Measurements from ENCODE around the gene PAM.

The PAM gene

DNA sequence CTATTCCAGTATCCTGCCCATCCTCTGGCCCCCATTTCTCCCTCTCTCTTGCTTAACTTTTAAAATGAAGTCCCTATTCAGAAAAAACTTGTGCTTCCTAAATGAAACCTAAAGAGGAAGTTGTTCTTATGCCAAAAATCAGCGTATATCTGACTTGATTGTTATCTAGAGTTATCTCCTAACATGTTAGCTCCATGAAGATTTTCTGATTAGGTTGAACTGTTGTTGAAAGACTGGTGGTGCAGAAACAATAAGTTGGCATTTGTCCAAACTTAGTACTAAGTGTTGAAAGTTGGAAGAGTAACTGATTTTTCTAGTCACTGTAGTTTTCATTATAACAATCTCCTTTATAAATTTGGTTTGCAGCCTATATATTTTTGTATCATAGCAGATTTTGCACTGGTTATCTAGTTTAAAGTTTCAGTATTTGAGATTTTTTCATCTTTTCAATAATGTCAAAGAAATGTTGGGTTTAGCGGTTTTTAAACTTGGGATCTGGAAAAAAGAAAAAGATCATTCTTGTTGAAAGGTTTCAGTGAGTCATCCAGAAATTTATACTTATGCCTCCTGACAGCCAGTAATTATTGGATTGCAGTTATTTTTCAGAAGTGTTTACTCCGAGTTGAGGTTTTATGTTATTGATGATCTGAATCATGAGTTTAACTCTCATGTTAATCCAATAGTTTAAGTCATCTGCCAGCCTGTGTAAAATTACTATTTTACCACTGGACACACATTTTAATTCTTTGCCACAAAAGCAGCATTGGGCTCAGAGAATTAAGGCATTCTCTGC lies 60.6 kb downstream of the PAM start:
- no peak for DNase-seq

DNA sequence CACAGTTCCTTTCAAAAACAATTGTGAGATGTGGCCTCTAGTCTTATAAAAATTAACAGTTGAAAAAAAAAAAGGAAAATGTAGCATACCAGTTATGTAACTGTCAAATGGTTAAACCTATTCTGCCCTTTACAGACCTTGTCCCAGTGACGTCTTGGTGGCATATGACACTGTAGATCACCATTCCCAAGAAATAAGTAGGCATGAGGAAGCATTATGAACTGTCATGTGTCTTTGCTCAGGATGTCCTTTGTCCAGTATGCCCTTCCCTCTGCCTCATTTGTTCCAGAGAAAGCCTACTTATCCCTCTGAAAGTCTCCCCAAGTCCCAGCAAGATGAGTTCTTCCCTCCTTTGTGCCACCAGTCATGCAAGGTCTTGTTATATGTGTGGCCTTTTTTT lies 63.2 kb downstream of the PAM start:
- DNase-seq = no peak

DNA sequence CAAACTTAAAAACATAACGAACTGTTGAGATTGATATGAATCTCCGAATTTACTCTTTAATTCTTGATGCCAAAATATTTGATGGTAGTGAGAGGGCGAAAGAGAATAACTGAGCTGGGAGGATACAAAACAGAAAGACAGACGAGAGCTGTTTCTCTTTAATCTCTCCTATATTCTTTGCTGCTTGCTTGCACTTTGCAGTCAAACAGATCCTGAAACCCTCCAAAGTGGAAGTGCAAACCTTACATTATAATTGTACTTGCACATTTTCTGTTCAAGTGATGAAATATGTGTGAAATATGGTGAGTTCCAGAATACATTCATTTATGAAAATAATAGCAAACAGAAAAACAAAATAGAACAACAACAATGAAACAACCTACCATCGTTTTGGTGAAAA lies 63.8 kb downstream of the PAM start:
- no peak for DNase-seq

DNA sequence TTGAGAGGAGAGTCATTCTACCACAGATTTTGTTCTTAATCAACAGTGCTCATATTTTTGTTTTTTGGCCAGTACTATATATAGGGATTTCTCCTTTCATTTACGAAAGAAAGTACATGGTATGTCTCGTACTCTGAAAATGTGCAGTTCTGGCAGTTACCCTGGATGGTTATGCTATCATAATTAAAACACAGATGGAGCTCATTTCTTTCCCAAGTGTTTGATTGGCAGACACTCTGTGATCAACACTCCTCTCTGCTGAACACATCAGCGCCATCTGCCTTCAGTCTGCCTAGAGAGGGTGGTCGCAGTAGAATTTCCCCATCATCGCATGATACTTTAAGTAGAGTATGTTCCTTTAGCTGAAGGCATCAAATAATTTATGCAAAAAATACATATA lies 64.5 kb downstream of the PAM start:
- DNase-seq = no peak

DNA sequence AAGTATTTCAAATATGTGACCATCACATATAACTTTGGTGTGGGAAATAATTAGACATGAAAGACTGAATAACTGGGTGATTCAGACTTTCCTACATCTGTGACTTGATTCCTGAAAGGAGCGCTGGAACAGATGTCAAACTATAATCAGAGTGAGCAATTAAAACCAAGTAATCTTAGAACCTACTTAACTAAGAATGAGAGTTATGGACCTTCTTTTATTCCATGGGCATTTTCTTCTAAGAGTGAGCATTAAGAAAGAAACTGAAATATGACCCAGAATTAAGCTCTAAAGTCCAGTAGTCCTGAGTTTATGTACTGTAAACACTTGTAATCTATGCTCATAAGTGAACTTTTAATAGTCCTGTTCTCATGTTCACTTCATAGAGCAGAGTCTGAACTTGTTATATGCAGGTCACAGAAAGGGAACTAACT lies 68.4 kb downstream of the PAM start:
- no peak for DNase-seq

DNA sequence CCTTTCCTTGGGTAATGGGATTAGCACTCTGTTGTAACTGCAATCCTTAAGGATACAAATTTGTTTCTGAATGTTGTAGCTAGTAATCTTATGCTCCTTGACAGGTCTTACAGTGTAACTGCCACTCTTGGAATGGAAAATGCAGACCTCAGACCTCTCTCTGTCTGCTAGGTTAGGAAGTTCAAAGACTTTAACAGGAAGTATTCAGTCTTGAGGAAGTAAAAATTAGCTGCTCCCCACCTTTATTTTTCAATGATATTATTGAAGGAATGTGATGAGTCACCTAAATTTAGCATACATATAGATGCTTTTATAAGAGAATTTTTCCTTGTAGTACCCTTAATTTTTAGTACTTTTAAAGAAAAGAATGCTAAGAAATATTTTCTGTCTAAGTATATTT lies 71.5 kb downstream of the PAM start:
- DNase-seq = no peak

DNA sequence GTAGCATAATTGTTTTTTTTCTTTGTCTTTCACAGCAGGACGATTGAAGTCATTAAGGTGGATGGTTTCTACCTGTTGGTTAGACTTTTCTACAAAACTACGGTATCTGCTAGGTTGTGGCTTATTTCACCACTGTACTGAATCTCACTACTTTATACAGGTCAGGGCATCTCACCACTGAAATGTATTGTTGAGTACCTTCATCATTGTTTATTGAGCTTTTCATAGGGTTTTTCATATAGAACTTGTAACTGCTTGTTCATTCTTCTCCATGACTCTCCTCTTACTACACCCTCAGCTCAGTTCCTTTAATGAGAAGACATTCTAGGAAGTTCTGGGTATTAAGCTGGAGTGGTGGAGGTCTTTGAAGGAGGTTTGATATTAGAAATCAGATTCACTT lies 75.1 kb downstream of the PAM start:
- DNase-seq = no peak

DNA sequence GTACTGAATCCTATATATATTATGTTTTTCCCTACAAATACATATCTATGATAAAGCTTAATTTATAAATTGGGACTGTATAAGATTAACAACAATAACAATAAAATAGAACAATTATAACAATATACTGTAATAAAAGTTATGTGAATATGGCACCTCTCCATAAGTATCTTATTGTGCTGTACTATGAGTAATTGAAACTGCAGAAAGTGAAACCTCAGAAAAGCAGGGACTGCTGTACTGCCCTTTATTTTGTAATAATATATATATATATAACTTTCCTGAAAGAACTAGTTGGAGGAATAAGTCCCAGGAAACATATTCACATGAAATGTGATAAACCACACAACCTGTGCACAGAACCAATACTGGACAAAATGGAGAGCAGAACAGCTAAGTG lies 77.3 kb downstream of the PAM start:
- DNase-seq = no peak

DNA sequence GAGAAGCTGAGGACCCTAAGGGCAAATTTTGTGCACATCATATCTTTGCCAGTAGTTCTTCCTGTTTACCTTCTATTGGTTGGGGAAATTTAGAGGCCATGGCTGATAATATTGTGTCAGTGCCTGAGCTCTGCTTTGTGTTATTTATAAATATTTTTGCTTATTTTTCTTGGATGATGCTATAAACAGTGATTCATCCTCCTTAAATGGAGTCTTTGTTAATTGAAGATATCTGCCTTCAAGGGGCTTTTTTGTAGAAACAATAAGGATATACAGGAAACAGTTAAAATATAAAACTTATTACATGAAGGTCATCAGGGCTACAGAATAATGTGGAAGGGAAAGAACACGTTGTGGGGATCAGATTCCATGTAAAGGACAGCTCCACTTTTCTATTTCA lies 78.0 kb downstream of the PAM start:
- DNase-seq = no peak

DNA sequence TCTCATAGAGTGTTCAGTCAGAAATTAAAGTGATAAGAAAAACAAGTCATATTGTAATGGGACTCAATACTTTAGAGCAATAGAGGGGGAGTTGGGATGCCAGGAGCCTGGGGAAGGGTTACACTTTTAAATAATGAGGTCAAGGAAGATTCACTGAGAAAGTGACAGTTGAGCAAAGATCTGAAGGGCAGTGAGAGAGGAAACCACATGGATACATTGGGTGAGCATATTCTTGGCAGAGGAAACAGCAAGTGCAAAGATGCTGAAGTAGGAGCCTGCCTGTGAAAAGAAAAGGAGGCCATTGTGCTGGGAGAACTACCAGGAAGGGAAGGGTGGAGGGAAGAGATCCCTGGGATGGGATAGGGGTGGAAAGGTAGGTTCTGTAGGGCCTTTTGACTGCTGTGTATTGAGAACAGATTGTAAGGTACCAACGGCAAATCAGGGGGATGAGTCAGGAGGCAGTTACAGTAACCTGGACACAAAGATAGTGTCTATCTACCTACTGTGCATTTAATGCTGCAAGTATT lies 79.4 kb downstream of the PAM start:
- DNase-seq = no peak

DNA sequence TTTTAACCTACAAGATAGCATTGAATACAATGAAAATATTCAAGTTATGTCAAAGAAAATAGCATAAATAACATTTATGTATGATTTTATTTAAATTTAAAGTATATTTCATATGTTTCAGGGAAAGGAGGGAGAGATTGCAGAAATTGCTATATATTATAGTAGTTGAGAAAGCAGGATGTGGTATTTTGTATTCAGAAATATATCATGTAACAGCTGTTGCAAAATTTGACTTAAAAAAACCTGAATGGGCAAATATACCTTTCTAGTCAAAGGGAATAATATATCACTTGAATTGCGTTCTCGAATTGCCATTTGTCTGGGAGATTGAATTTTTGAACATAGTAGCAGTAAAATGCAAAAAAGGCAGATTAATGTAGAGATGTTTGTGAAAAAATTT lies 80.6 kb downstream of the PAM start:
- DNase-seq = no peak

DNA sequence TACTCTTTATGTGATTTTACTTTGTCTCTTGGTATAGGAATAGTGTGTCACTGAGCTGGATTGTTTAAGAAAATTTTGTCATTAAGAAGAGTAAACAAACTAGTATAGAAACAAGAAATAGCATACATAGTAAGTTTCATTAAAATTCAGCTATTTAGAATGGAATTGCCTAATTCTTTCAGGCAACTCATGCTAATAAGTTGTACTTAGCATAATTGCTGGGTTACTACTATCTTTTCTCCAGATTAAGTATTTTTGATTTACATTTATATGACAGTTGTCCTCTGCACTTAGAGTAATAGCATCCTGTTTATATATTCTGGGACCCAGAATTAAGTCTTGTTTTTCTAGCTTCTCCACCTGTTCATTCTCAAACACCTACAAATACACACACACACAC lies 85.9 kb downstream of the PAM start:
- DNase-seq = no peak

DNA sequence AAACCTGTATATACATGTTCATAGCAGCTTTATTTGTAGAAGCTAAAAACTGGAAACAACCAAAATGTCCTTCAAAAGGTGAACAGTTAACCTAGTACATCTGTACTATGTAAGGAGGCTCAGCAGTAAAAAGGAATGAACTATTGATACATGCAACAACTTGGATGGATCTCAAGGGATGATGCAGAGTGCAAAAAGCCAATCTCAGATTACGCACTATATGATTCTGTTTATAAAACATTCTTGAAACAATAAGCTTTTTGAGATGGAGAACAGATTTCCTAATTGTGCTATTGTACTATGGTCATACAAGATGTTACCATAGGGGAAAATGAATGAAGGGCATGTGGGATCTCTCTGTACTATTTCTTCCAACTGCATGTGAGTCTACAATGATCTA lies 88.9 kb downstream of the PAM start:
- DNase-seq = no peak

DNA sequence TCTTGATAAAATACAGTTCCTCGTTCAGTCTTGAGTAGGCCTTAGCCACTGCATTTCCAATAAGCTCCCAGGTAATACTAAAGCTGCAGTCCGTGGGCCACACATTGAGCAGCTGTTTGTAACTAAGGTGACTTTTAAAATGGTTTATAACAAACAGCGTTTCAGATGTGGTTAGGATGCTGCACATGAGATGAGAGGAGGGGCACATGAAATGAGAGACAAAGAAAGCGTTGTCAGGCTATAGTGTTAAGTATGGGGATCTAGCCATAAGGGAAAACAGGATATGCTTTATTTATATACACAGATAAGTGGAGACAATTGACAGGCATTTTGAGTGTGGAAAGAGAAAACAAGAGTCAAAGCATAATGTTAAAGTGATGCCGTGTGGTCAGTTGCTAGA lies 89.9 kb downstream of the PAM start:
- DNase-seq = no peak

DNA sequence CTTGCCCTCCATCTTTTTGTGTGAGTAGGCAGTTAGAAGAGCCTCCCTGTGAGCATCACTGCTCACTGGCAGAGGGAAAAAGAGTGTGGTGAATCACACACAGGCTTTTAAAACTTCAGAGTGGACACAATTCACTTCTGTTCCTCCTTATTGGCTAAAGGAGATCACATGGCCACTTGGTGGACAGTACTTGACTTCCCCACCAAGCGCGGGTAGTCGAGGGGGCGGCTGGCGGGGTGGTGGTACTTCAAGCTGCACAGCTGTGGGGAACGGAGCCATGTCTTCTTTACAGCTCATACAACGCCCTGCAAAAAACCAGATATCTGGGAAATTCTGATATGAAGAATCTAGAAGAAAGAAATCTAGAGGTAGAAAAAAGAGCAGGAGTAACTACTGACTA lies 95.4 kb downstream of the PAM start:
- DNase-seq = no peak

DNA sequence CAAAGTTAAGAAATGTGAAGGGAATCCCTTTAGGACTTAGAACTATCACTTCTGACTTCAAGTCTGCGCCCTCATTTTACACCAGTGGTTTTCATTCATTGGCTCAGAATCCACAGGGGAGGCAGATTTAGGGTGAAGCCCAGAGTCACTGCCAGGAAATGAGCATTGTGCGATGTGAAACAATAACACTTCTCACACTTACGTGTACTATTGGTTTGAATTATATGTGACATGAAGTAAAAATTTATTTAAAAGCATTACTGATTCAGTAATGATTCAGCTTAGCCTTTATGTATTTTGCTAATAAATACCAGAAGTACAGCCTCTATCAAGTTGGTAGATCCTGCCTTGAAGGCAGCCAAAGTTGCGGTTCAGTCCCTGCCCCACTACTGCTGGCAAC lies 98.6 kb downstream of the PAM start:
- DNase-seq = peak; percentile 4

DNA sequence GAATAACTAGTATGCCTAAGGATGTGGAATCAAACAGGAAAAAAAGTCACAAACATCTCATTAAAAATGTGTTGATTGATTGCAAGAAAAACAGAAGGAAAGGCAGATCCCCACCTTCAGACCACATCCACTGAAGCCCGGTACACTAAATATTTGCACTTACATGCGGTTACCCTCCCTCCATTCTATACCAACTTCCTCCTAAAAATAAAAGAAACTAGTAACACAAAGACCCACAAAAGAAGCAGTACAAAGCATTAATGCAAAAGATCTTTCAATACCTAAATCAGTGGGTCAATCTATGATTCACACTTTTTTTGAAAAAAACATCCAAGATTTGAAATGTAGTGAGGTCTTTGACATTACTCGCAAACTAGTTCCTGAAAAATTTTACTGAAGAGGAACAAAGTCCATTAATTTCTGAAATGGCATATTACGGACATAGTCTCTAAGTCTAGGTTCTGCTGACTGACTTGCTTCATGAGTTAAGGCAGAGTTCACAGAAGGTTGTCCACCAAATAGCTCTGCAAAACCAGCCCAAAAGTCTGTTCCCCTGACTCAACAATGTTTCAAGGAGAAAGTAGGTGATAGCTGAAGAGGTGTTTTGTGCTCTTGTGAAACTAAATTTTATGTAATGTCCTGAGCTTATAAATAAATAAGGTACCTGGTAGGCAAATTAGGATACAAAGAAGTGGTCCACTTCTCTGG lies 100.7 kb downstream of the PAM start:
- no peak for DNase-seq

DNA sequence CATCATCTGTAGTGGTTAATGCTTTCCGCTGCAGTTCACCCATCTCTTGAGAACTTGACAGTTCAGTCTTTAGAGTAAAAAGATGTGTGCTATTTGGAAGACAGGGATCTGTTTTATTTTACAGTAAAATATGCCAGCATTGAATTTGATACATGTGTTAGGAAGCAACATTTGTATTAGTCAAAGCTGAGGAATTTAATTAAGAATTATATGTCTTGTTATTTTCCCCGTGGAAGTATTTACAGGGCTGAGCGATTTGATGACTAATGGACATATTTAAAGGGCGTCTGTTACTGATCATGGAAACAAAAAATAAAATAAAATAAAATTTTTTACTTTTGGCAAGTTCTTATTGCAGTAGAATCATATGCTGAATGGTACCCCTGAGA lies 101.3 kb downstream of the PAM start:
- no peak for DNase-seq

DNA sequence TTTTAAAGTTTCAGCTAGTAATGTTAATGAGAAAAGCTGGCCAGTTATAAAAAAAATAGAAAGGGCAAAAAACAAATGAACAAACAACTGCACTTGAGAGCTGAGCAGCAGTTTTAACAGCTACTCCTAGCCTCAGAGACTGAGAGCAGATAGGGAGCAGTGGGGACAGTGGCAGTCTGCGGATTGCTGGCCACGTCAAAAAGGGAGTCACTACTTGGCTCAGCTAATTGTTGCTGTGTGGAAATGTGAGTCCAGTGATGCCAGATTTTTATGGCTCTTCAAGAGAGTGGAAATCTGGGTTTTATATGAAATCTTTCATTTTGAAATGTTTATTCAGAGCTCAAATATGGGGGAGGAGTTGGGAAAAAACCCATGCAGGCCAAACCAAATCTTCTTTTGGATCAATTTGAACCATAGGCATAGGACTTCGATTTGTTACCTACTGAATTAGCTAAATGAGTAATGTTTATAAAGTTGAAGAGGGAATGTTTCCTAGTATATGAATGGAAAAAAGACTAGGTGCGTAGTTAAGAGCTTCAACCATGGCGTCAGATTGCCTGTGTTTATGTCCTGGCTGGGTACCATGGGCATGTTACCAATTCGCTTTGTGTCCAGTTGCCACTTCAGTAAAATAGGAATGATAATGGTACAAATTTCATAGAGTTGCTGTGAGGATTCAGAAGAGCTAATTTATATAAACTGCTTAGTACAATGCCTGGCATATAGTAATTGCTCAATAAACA lies 102.1 kb downstream of the PAM start:
- no peak for DNase-seq

DNA sequence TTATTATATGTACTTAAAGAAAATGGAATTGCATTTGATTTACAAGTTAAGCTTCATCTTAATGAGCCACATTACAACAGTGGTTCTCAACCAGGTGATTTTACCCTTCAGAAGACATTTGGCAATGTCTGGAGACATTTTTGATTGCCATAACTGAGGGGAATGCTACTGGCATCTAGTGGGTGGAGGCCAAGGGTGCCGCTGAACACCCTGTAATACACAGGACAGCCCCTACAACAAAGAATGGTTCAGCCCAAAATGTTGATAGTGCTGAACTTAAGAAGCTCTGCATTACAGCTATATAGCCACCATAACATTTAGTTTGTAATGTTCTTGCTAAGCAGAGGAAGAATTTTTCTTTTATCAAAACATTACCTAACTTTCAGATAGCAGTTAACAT lies 103.1 kb downstream of the PAM start:
- no peak for DNase-seq

DNA sequence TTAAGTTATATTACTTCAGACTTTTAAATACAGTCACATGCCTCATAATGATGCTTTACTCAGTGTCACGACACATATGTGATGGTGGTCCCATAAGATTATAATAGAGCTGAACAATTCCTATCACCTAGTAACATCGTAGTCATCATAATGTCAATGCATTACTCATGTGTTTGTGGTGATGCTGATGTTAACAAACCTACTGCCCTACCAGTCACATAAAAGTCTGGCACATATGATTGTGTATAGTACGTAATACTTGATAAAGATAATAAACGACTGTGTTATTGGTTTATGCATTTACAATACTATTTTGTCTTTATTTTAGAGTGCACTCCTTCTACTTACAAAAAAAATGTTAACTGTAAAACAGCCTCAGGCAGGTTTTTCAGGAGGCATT lies 103.7 kb downstream of the PAM start:
- DNase-seq = no peak

DNA sequence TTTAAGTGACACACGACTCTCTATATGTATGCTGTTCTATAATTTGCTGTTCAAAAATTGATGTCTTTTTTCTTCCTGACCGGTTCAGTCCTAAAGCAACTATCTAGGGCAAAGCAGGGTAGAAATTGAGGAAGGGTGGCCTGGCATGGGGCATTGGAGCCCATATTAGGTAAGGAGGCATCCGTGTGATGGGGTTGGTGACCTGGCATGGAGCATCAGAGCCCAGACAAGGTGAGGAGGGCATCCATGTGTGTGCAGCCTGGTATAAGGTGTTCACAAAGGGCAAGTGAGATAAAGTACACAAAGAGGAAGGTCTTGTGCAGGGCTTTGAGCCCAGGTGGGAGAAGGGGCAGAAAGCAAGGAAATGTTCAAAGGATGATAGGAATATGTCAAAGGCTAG lies 104.9 kb downstream of the PAM start:
- DNase-seq = no peak

DNA sequence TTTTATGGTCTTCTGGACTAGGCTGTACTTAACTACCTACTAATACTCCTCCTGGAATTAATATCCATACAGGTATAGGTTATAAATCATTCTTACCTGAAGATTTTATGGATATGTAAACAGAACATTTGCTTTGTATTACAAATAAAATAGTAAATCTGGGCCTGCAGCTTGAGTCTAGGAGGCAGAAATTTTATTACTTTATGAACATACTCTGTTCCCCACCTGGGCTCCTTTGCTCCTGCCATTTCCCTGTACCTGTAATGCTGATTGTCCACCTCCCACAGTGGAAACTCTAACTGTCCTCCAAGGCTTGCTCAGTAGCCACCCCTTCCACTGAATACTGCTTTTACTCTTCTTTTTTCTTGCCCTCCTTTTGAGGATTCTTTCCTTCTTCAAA lies 108.0 kb downstream of the PAM start:
- no peak for DNase-seq

Measured in activated naive CD4-positive, alpha-beta T cell treated with Interleukin-2 at 50 U/mL for 16 hours (primary cell).